Gastroesophageal sphincter (tissue), 3 donors: ENCODE measurements around the gene TRMT112.

Experiments used
- EP300 ChIP-seq: sonication (generic); formaldehyde crosslinking; IDR thresholded peaks from one replicate; pipeline ENCODE4 v1.6.1; 2017; ENCODE audit warnings: antibody characterized with exemption, mild to moderate bottlenecking
- POLR2A ChIP-seq, 2 donors: fragments of 450-650 bp; IDR thresholded peaks; one replicate each; pipeline ENCODE4 v1.6.1; 2017; ENCODE audit warnings: antibody characterized with exemption in 2 of 2, mild to moderate bottlenecking in 2 of 2, moderate library complexity in 1 of 2
- TF ChIP-seq, protein P1 (sequence below), 4 experiments: fragments of 200-600 bp in 2 of 4; fragments of 450-650 bp in 2 of 4; sonication (generic) in 1 of 4; IDR thresholded peaks; one replicate each; pipeline ENCODE4 v1.5.1; 2017 to 2019; ENCODE audit warnings: antibody characterized with exemption in 4 of 4, mild to moderate bottlenecking in 2 of 4, moderate library complexity in 2 of 4

DNA sequence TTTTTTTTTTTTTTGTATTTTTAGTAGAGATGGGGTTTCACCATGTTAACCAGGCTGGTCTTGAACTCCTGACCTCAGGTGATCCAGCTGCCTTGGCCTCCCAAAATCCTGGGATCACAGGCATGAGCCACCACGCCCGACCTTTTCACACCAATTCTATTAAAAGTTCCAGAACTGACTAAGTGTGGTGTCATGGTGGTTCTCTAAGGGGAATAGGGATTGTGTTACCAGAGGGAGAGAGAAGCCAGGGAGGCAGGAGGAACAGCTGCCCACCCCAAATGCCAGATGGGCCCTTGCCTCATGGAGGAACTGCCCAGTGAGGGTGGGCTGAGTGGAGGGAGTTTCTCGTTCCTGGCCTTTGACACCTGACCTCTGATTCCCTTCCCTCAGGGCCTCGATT lies 47.6 kb upstream of the TRMT112 start:
- TF ChIP-seq, protein P1, sequence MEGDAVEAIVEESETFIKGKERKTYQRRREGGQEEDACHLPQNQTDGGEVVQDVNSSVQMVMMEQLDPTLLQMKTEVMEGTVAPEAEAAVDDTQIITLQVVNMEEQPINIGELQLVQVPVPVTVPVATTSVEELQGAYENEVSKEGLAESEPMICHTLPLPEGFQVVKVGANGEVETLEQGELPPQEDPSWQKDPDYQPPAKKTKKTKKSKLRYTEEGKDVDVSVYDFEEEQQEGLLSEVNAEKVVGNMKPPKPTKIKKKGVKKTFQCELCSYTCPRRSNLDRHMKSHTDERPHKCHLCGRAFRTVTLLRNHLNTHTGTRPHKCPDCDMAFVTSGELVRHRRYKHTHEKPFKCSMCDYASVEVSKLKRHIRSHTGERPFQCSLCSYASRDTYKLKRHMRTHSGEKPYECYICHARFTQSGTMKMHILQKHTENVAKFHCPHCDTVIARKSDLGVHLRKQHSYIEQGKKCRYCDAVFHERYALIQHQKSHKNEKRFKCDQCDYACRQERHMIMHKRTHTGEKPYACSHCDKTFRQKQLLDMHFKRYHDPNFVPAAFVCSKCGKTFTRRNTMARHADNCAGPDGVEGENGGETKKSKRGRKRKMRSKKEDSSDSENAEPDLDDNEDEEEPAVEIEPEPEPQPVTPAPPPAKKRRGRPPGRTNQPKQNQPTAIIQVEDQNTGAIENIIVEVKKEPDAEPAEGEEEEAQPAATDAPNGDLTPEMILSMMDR (IDR thresholded peaks at IDR 0.05) = no peak
- no peak for TF ChIP-seq POLR2A (IDR thresholded peaks at IDR 0.05)
- TF ChIP-seq EP300 = no peak
